Stomach smooth muscle (tissue), 2 donors: ENCODE results near the gene LPIN1.

ENCODE experiments used
- H3K27ac ChIP-seq: one replicate; pipeline ENCODE4 v1.7.0; 2013; ENCODE audit warnings: mild to moderate bottlenecking, low read length, inconsistent platforms
- H3K27me3 ChIP-seq, 2 donors: one replicate each; pipeline ENCODE4 v1.7.0; 2013; ENCODE audit warnings: low read length in 2 of 2; ENCODE audit not compliant: insufficient read depth in 2 of 2, control insufficient read depth in 1 of 2
- H3K36me3 ChIP-seq, 2 donors: one replicate each; pipeline ENCODE4 v1.7.0; 2013; ENCODE audit warnings: low read length in 2 of 2; ENCODE audit not compliant: control insufficient read depth in 2 of 2, insufficient read depth in 2 of 2
- H3K4me1 ChIP-seq: one replicate; pipeline ENCODE4 v1.7.0; 2013; ENCODE audit warnings: low read length; ENCODE audit not compliant: control insufficient read depth, insufficient read depth
- H3K4me3 ChIP-seq, 2 donors: one replicate each; pipeline ENCODE4 v1.7.0; 2013; ENCODE audit warnings: low read length in 2 of 2
- H3K9ac ChIP-seq, 2 donors: one replicate each; pipeline ENCODE4 v1.7.0; 2013; ENCODE audit warnings: low read length in 2 of 2, mild to moderate bottlenecking in 1 of 2
- H3K9me3 ChIP-seq, 2 donors: one replicate each; pipeline ENCODE4 v1.7.0; 2013; ENCODE audit warnings: low read length in 2 of 2; ENCODE audit not compliant: control insufficient read depth in 2 of 2
- donor health status: healthy.
- donor health status: Pancreatic carcinoma.

Gene LPIN1

DNA sequence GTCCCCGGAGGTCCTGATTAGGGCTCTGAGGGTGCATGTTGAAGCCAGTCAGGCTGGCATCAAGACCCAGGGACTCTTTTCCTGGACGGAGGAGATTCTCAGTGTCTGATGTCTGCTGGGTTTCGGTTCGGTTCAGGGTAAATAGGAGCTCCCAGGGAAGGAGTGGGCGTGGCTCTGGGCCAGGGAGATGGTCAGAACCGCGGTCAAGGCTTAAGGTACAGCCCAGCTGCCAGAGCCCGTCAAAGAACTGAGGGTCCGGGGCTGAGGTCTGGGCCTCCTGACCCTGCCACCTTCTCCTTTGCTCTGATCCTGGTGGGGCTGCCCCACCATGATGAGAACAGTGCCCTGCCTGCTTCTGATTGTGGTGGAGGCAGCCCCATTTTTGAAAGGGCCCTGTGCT lies 39.8 kb downstream of the LPIN1 start:
- H3K4me1 ChIP-seq: peaks cover 5% of the 10 kb centered on the region
- H3K4me3 ChIP-seq: no peak overlapping the region
- H3K9ac ChIP-seq: no peak overlapping the region
- no peaks in the 10 kb centered on the region for H3K27me3 ChIP-seq
- peaks cover 46 to 57% of the 10 kb centered on the region in 2 donors for H3K36me3 ChIP-seq
- H3K9me3 ChIP-seq: no peaks in the 10 kb centered on the region
- no peak overlapping the region for H3K27ac ChIP-seq

DNA sequence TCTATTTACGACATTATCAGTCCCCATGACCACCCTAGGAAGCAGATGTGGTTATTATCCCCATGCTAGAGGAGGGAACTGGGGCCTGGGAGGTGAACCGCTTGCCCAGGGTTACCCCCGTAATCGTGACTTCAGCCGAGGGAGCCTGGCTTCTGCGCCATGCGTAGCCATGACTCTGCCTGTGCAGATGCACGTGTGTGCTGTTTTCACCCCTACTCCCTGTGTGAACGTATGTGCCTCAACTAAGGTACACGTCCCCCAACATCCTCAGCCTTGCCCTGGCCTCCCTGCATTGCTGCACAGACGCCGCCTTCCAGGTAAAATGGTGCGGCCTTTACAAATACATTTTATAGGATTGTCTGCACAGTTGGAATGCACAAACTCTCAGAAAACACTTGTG lies 40.2 kb downstream of the LPIN1 start:
- Histone ChIP-seq H3K27ac (no peak overlapping the region), H3K9ac (no peak overlapping the region), H3K4me1 (peaks cover 5% of the 10 kb centered on the region), H3K36me3 (peaks cover 44 to 53% of the 10 kb centered on the region in 2 donors), H3K4me3 (no peak overlapping the region), H3K27me3 (no peaks in the 10 kb centered on the region), H3K9me3 (no peaks in the 10 kb centered on the region)

DNA sequence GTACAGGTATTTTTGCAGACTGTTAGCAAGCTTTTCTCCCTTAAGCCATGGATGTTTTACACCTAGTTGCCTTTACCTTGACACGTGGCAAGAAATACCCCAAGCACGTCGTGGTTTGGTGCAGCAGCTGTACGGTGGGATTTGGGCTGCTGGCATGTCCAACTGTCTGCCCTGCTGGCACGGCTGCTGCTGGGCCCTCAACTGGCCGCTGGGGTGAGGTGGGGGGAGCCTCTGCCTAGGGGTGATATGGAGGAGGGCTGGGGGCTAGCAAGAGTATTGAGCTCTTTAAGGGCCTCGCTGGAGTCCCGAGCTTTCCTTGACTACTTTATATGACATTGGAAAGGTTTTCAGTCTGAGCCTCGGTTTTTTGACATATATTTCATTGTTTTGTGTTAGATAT lies 41.6 kb downstream of the LPIN1 start:
- no peak overlapping the region for H3K4me3 ChIP-seq
- no peak overlapping the region for H3K27ac ChIP-seq
- H3K36me3 ChIP-seq: peaks cover 50 to 52% of the 10 kb centered on the region in 2 donors
- no peaks in the 10 kb centered on the region for H3K27me3 ChIP-seq
- H3K9me3 ChIP-seq: no peaks in the 10 kb centered on the region
- H3K4me1 ChIP-seq: peaks cover 5% of the 10 kb centered on the region
- no peak overlapping the region for H3K9ac ChIP-seq

DNA sequence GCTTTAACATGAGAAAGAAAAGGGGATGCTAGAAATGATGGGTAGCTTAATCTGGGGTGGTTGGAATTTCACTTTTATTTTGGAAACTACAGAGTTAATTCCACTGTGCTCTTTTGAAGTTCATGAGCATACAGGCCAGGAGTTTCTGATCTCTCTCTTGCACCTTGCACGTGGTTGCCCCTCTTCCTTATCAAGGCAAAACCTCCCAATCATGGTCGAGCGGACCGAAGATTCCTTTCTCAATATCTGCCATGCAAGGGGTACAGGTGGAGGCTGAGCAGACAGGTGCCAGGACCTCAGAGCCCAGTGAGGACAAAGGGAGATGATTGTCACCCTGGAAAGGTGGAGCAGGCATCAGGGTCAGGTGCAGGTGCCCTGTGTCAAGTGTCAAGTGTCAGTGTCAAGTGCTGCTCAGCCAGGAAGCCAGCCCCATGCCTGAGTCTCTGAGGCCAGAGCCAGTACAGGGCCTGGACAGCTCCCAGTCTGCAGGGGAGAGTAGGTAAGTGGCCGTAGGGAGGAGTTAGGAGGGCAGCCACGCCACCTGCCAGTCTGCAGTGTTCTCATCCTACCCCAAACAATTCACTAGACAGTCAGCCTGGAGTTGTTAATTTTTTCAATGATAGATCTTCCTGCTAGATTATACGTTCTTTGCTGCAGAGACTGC lies 42.2 kb downstream of the LPIN1 start:
- peaks cover 52 to 56% of the 10 kb centered on the region in 2 donors for H3K36me3 ChIP-seq
- H3K4me3 ChIP-seq: no peak overlapping the region
- H3K9me3 ChIP-seq: no peaks in the 10 kb centered on the region
- no peak overlapping the region for H3K9ac ChIP-seq
- no peaks in the 10 kb centered on the region for H3K27me3 ChIP-seq
- H3K27ac ChIP-seq: no peak overlapping the region
- H3K4me1 ChIP-seq: peaks cover 5% of the 10 kb centered on the region

DNA sequence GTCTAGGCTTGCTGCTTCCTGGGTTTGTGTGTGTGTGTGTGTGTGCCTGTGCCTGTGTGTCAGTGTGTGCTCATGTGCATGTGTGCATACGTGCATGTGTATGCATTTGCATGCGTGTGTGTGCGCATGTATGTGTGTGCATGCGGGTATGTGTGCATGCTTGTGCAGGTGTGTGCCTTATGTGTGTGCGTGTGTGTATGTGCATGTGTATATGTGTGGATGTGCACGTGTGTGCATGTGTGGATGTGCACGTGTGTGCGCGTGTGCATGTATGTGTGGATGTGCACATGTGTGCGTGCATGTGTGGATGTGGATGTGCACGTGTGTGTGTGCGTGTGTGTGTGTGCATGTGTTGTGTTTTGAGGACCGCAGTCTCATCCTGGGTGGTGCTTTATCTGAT lies 42.8 kb downstream of the LPIN1 start:
- H3K36me3 ChIP-seq: peaks cover 55% of the 10 kb centered on the region in 2 donors
- H3K9ac ChIP-seq: no peak overlapping the region
- H3K27me3 ChIP-seq: no peaks in the 10 kb centered on the region
- no peak overlapping the region for H3K4me3 ChIP-seq
- H3K27ac ChIP-seq: no peak overlapping the region
- H3K4me1 ChIP-seq: peaks cover 5% of the 10 kb centered on the region
- H3K9me3 ChIP-seq: no peaks in the 10 kb centered on the region

DNA sequence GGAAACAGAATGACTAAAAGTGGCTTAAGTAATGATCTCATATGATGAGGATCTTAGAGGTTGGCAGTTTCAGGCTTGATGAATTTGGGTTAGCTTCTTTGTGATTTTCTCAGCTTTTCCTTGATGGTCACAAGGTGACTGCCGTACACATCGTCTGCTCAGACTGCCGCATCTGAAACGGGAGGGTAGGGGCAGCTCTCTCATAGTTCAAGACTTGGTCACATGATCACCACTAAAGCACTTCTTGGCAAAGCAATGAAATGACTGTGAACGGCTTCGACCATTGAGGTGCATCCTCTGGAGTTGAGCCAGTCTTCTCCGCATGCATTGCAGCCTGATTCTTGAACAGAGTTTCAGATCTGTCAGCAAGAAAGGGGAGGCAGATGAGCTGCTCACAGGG lies 43.8 kb downstream of the LPIN1 start:
- H3K4me3 ChIP-seq: no peak overlapping the region
- H3K36me3 ChIP-seq: peaks cover 58 to 60% of the 10 kb centered on the region in 2 donors

DNA sequence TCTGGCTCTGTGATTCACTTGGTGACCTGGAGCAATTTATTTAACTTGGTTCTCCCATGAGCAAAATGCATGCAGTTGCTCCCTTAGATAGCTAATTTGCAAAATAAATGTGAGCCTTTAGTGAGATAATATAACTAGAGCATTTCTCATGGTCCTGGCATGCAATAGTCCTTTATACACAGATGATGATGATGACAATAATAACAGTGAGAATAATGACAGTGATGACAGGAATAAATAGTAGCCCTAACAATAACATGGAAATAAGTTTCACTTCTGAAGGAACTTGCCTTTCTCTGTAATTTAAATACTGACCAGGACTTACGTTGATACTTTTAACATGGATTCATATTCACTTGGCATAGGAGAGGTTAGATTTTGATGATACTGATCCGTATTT lies 49.2 kb downstream of the LPIN1 start:
- Histone ChIP-seq H3K27me3 (no peaks in the 10 kb centered on the region), H3K9me3 (no peaks in the 10 kb centered on the region), H3K9ac (no peak overlapping the region), H3K27ac (no peak overlapping the region), H3K4me3 (no peak overlapping the region), H3K36me3 (peaks cover 60 to 65% of the 10 kb centered on the region in 2 donors), H3K4me1 (peaks cover 2% of the 10 kb centered on the region)

More for the DNA sequence above, 43.8 kb downstream of the LPIN1 start:
- Histone ChIP-seq H3K9ac (no peak overlapping the region), H3K4me1 (no peaks in the 10 kb centered on the region), H3K27me3 (no peaks in the 10 kb centered on the region), H3K9me3 (no peaks in the 10 kb centered on the region), H3K27ac (no peak overlapping the region)

DNA sequence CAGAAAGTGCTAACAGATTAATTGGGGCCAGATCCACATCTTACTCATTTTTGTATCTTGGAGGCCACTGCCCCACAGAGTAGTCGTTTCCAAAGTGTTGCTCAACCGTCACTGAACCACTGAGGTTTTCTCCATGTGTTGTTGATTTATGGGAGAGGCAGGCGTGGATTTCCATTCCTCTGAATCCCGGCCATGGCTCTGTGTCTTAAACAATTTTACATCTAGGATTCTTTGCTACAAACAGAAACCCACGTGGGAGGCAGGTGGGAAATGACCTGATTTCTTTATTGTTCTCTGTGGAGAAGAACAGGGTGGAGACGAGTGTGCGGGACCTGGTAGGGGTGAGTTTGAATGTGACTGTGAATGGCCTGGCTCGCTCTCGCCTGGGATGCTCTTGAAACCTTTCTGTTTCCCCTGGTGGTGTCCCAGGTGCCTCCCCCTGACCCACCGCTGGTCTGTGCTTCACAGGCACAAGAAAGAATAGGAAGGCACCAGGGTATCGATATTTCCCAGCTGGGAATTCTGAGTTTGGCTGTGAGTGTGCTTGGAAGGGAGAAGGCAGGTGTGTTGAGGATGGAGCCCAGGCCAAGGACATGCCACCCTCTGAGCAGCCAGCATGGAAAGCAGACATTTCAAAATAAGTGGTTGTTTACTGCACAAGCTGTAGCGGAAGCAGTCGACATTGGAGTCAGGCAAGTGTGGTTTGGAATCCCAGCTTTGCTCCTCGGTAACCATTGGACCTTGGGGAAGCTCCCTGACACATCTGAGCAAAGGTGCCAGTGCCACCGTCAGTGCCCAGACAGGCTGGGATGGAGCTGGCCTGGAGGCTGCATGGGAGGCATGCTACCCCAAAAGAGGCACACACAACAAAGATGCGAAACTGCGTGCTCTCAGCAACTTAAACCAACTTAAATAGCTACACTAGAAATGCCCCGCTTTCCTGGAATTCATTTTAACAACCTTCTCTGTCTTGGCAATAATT lies 50.0 kb downstream of the LPIN1 start:
- Histone ChIP-seq H3K9ac (no peak overlapping the region), H3K27ac (no peak overlapping the region), H3K4me3 (no peak overlapping the region), H3K27me3 (no peaks in the 10 kb centered on the region), H3K9me3 (no peaks in the 10 kb centered on the region), H3K36me3 (peaks cover 59 to 65% of the 10 kb centered on the region in 2 donors), H3K4me1 (peaks cover 2% of the 10 kb centered on the region)

DNA sequence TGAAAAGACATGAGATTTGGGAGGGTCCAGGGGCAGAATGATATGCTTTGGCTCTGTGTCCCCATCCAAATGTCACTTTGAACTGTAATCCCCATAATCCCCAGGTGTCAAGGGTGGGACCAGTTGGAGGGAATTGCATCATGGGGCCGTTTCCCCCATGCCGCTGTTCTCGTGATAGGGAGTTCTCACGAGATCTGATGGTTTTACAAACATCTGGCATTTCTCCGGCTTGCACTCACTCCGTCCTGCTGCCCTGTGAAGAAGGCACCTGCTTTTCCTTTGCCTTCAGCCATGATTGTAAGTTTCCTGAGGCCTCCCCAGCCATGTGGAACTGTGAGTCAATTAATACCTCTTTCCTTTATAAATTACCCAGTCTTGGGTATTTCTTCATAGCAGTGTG lies 51.4 kb downstream of the LPIN1 start:
- Histone ChIP-seq H3K9me3 (no peaks in the 10 kb centered on the region), H3K36me3 (peaks cover 46 to 59% of the 10 kb centered on the region in 2 donors), H3K27ac (no peak overlapping the region), H3K9ac (no peak overlapping the region), H3K4me1 (peaks cover 2% of the 10 kb centered on the region), H3K4me3 (no peak overlapping the region), H3K27me3 (no peaks in the 10 kb centered on the region)

DNA sequence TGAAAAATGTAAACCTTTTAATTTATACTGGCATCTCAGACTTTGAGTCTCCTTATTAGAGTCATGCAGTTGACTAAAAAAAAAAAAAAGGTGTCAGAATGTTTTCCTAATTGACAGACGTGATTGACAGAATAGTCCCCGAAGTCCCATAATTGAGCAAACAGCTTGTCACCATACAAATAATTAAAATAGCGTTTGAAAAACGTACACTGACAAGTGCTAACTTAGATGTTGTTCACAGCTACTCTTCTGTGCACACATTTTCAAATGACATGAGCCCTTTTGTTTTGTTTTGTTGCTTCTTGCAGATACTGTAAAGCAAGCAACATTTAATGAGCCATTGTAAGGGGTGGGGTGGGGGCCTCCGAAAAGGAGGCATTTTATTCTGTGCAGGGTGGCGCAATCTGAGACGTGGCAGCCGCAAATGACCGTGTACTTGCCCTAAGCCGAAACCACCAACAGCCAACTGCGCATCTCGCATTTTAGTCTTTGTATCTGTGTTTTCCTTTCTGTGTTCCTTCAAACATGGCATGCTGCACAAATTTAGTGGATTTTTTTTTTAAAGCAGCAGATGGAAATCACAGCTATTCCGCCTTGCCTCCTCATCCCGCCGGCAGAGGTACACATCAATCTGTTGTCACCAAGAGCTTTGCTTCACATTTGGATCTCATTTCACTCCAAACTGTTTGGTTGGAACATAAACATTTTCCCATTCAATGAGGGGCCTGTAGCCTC lies 52.4 kb downstream of the LPIN1 start:
- no peak overlapping the region for H3K9ac ChIP-seq
- H3K27me3 ChIP-seq: no peaks in the 10 kb centered on the region
- H3K4me1 ChIP-seq: peaks cover 2% of the 10 kb centered on the region
- no peak overlapping the region for H3K4me3 ChIP-seq
- H3K9me3 ChIP-seq: no peaks in the 10 kb centered on the region
- H3K36me3 ChIP-seq: peaks cover 41 to 58% of the 10 kb centered on the region in 2 donors
- H3K27ac ChIP-seq: no peak overlapping the region
